ENCODE results near the gene STOM.

GRCh38 chr9:121301881-121302286 lies 68.2 kb downstream of the STOM start:
- TF ChIP-seq TAF1 (IDR thresholded peaks at IDR 0.05; ENCODE audit: borderline replicate concordance, insufficient read depth, low read length) = no peak
- TF ChIP-seq, protein P1, sequence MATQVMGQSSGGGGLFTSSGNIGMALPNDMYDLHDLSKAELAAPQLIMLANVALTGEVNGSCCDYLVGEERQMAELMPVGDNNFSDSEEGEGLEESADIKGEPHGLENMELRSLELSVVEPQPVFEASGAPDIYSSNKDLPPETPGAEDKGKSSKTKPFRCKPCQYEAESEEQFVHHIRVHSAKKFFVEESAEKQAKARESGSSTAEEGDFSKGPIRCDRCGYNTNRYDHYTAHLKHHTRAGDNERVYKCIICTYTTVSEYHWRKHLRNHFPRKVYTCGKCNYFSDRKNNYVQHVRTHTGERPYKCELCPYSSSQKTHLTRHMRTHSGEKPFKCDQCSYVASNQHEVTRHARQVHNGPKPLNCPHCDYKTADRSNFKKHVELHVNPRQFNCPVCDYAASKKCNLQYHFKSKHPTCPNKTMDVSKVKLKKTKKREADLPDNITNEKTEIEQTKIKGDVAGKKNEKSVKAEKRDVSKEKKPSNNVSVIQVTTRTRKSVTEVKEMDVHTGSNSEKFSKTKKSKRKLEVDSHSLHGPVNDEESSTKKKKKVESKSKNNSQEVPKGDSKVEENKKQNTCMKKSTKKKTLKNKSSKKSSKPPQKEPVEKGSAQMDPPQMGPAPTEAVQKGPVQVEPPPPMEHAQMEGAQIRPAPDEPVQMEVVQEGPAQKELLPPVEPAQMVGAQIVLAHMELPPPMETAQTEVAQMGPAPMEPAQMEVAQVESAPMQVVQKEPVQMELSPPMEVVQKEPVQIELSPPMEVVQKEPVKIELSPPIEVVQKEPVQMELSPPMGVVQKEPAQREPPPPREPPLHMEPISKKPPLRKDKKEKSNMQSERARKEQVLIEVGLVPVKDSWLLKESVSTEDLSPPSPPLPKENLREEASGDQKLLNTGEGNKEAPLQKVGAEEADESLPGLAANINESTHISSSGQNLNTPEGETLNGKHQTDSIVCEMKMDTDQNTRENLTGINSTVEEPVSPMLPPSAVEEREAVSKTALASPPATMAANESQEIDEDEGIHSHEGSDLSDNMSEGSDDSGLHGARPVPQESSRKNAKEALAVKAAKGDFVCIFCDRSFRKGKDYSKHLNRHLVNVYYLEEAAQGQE (IDR thresholded peaks at IDR 0.05; ENCODE audit: insufficient read depth in 1 of 2, low read depth in 2 of 2, low read length in 2 of 2) = no peak
- no peak for TF ChIP-seq POLR2AphosphoS5 (IDR thresholded peaks at IDR 0.05; ENCODE audit: low read depth, low read length)
